Osteoblast (primary cell): ENCODE measurements around the gene TNNC1. TPM values are rescaled to one million over a fixed set of nuclear protein-coding genes. Genes with fewer than 3 reads are reported as not detected.

Experiments
- DNase-seq: peaks from one replicate; pipeline ENCODE4 v3.0.0; 2011; ENCODE audit warnings: low spot score, mixed read lengths; ENCODE audit not compliant: insufficient read length; ENCODE audit errors: missing footprints
- H2AFZ ChIP-seq: 2 replicates; pipeline ENCODE4 v1.6.0; 2011; ENCODE audit warnings: mild to moderate bottlenecking, low read length
- H3K27ac ChIP-seq: 2 replicates; pipeline ENCODE4 v1.5.1; 2011; ENCODE audit warnings: mild to moderate bottlenecking, low read depth, low read length, moderate library complexity
- H3K27me3 ChIP-seq: 2 replicates; pipeline ENCODE4 v1.6.0; 2012; ENCODE audit warnings: mild to moderate bottlenecking, control low read depth, inconsistent platforms, low read length, moderate library complexity; ENCODE audit not compliant: insufficient read depth
- H3K36me3 ChIP-seq: 2 replicates; pipeline ENCODE4 v1.5.1; 2011; ENCODE audit warnings: mild to moderate bottlenecking, low read length, control low read depth, moderate library complexity; ENCODE audit not compliant: insufficient read depth
- H3K4me1 ChIP-seq: 2 replicates; pipeline ENCODE4 v1.5.1; 2011; ENCODE audit warnings: mild to moderate bottlenecking, low read length, control low read depth, moderate library complexity; ENCODE audit not compliant: insufficient read depth
- H3K4me2 ChIP-seq: 2 replicates; pipeline ENCODE4 v1.6.0; 2011; ENCODE audit warnings: mild to moderate bottlenecking, low read length; ENCODE audit not compliant: insufficient read depth
- H3K4me3 ChIP-seq: fragments of 200-600 bp; sonication (generic); 3 replicates; pipeline ENCODE4 v1.5.1; 2012; ENCODE audit warnings: mild to moderate bottlenecking, low read length, inconsistent platforms; ENCODE audit not compliant: insufficient read depth
- H3K79me2 ChIP-seq: 2 replicates; pipeline ENCODE4 v1.6.0; 2012; ENCODE audit warnings: mild to moderate bottlenecking, low read length, control low read depth, inconsistent platforms; ENCODE audit not compliant: insufficient read depth
- H3K9me3 ChIP-seq: 2 replicates; pipeline ENCODE4 v1.5.1; 2011; ENCODE audit warnings: low read depth, low read length, control low read depth
- H4K20me1 ChIP-seq: 2 replicates; pipeline ENCODE4 v1.6.0; 2012; ENCODE audit warnings: mild to moderate bottlenecking, low read length, control low read depth; ENCODE audit not compliant: insufficient read depth
- total RNA-seq: library from RNA; depleted of rRNA; stranded (reverse); fragments of >200 nt; gene quantifications from 2 replicates; pipeline ENCODE4 v1.2.3, GENCODE V29; 2012
- TF ChIP-seq, protein P1 (sequence below): IDR thresholded peaks from 2 replicates; pipeline ENCODE4 v1.5.1; 2011; ENCODE audit warnings: mild to moderate bottlenecking, low read depth, low read length, moderate library complexity; ENCODE audit errors: extremely low read depth

Gene TNNC1
- total RNA-seq, 1 donor: 0.36 TPM

DNA sequence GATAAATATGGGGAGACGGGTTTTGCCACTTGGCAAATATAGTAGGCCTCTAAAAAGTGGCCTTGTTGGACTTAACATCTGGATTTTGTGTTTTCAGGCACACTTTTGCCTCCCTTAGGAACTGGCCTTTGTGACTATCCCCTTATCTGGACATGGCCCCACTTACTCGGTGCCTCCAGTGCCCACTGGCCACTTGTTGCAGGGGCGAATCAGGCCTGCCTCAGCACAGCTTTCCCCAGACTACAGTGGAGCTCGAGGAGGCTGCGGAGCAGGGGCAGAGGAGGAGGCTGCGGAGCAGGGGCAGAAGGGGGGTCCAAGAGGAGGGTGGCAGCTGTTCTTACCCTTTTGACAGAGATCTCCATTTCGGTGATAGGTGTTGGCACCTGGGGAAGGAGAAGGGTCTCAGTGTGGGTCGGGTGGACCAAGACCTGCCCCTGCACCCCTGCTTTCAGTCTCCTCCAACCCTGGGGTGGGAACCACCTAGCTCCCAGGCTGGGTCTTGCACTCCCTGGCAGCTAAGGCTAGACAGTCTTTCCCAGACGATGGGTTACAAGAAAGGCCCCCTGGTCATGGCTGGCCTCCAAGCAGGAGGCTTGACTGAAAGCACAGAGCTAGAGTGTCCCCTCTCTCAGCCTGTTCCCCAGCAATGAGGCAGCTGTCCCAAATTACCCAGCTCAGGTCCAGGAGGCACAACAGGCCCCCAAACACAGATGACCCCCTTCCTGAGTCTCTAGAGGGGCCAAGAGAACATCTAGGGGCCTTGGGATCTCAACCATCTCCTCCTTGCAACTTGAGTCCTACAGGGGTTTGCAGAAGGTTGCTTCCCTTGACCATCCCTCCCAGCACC is 15.0 kb downstream of the TNNC1 start:
- Histone ChIP-seq H3K4me3 (no peak overlapping the region), H3K79me2 (no peaks in the 10 kb centered on the region), H3K36me3 (no peaks in the 10 kb centered on the region), H4K20me1 (no peaks in the 10 kb centered on the region), H3K27ac (no peak overlapping the region), H3K4me1 (no peaks in the 10 kb centered on the region), H2AFZ (no peak overlapping the region), H3K27me3 (peaks cover 9% of the 10 kb centered on the region), H3K9me3 (no peaks in the 10 kb centered on the region), H3K4me2 (no peak overlapping the region)
- peak; percentile 83 for DNase-seq
- TF ChIP-seq, protein P1, sequence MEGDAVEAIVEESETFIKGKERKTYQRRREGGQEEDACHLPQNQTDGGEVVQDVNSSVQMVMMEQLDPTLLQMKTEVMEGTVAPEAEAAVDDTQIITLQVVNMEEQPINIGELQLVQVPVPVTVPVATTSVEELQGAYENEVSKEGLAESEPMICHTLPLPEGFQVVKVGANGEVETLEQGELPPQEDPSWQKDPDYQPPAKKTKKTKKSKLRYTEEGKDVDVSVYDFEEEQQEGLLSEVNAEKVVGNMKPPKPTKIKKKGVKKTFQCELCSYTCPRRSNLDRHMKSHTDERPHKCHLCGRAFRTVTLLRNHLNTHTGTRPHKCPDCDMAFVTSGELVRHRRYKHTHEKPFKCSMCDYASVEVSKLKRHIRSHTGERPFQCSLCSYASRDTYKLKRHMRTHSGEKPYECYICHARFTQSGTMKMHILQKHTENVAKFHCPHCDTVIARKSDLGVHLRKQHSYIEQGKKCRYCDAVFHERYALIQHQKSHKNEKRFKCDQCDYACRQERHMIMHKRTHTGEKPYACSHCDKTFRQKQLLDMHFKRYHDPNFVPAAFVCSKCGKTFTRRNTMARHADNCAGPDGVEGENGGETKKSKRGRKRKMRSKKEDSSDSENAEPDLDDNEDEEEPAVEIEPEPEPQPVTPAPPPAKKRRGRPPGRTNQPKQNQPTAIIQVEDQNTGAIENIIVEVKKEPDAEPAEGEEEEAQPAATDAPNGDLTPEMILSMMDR: no peak

DNA sequence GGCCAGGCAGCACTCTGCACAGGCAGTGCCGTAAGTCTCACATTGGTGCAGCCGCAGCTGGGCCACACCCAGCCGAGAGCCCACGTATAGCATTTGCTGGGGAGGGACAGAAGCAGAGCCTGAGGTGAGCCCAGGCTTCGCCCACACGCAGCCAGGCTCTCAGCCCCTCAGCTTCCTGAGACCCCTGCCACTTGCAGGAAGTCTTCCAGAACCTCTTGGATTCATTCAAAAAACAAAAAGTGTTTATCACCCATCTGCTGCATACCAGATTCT is 15.8 kb downstream of the TNNC1 start:
- Histone ChIP-seq H3K36me3 (no peaks in the 10 kb centered on the region), H3K4me1 (no peaks in the 10 kb centered on the region), H4K20me1 (no peaks in the 10 kb centered on the region), H2AFZ (no peak overlapping the region), H3K4me3 (no peak overlapping the region), H3K4me2 (no peak overlapping the region), H3K79me2 (no peaks in the 10 kb centered on the region), H3K9me3 (no peaks in the 10 kb centered on the region), H3K27me3 (peaks cover 10% of the 10 kb centered on the region), H3K27ac (no peak overlapping the region)
- TF ChIP-seq, protein P1: no peak
- no peak for DNase-seq

DNA sequence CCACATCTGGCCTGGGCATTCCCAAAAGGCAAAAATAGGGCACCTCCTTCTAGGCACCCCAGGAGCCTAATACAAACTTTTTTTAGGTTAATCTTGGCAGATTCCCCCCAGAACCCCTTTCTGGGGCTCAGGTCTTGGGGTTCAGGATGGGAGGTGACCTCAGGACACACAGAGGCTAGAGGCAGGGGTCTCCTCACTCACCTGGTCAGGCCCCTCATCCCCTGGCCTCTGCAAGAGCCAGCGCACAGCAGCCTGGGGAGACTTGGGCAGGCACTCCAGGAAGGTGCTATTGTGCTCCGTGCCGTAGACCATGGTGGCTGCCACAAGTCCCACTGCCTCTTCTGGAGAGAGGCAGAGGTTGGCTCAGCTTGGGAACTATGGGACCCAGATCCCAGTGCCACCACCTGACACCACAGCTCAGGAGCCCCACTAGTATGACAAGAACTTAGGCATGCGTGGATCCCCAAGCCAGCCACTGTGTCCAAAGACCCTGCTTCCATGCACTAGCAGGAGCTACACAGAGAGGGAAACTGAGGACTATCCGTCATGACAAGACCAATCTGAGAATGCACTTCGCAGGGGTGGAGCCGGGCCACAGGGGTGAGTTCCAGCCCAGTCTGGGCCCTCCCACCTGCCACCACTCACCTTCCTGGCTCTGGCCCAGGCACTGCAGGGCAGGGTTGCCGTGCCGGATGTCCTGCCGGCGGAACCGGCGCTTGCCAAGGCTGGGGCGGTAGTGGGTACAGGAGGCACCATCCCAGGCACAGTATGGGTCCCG is 16.3 kb downstream of the TNNC1 start:
- H3K27ac ChIP-seq: no peak overlapping the region

More for the DNA sequence above, 16.3 kb downstream of the TNNC1 start:
- no peaks in the 10 kb centered on the region for H3K9me3 ChIP-seq
- TF ChIP-seq, protein P1: no peak
- H3K4me3 ChIP-seq: no peak overlapping the region
- no peaks in the 10 kb centered on the region for H4K20me1 ChIP-seq
- no peaks in the 10 kb centered on the region for H3K36me3 ChIP-seq
- H3K4me2 ChIP-seq: no peak overlapping the region
- H3K27me3 ChIP-seq: peaks cover 10% of the 10 kb centered on the region
- DNase-seq: peak; percentile 77
- no peak overlapping the region for H2AFZ ChIP-seq
- no peaks in the 10 kb centered on the region for H3K4me1 ChIP-seq
- H3K79me2 ChIP-seq: no peaks in the 10 kb centered on the region
